OCI-M2 (cell line): Measurements from ENCODE around the gene SNRPA1.
A peak's percentile ranks its signal among the peaks of the same experiment; 100 is the strongest.
"Not testable (repeated sequence)": the region's sequence is repeated elsewhere in the genome, so short reads cannot be mapped to it uniquely, and the experiment has no call there.

Source experiments
- DNase-seq: peaks from one replicate; lab custom pipeline; 2025; ENCODE audit not compliant: unreplicated experiment; lab: John Stamatoyannopoulos, UW

SNRPA1 gene

DNA sequence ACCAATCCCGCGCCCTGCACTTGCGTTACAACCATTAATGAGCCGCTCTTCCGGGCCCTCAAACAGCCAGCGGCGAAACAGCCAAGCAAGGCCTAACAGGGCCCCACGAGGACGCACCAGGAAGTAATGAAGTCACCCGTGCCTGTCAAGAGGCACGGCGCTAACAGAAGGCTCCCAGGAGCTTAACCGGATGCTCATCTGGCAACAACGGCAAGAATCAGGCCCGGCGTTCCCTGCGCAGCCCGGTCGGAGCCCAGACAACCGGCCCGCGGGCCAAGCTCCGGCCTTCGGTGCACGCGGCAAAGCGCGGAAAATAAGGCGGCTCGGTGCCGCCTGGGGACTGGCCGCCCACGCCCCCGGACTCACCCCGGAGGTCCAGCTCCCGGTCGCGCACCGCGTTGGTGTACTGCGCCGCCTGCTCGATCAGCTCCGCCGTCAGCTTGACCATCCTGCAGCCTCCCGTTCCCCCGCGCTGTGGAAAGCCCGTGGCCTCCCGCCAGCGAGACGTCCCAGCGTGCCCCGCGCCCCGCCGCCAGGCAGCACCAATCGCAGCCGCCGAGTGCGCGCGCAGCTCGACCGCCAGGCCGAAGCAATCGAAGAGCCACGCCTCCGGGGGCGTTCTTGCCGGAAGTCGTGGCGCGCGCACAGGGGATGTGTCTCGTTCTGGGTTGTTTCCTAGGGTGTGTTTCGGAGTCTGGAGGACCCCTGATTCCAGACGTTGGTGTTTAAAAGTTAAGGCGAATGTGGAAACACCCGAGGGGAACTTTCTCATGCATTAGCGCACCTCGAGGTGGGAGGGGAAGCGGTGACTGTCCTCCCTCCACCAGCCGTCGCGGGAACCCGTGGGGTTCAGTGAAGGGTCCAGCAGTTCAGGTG is at the start of gene SNRPA1:
Gene SNRPA1, minus strand, starts transcription at position 518 of the 876 bp plus-strand sequence. Its CDS starts 70 bp downstream, at position 448.
- DNase-seq: peak; percentile 22

DNA sequence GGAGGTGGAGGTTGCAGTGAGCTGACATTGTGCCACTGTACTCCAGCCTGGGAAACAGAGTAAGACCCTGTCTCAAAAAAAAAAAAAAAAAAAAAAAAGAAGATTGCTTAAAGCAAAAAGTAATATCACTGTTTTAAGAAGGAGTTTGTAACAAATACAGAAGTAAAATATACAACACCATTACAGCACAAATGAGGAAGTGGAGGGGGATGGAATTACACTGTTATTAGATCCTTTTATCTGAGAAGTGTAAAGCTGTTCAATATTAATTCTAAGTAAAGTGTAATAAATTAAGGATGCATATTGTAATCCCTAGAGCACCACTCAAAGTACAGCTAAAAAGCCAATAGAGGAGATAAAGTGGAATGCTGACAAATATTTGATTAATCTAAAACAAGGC is 47.0 kb upstream of the SNRPA1 start:
- DNase-seq: no peak

DNA sequence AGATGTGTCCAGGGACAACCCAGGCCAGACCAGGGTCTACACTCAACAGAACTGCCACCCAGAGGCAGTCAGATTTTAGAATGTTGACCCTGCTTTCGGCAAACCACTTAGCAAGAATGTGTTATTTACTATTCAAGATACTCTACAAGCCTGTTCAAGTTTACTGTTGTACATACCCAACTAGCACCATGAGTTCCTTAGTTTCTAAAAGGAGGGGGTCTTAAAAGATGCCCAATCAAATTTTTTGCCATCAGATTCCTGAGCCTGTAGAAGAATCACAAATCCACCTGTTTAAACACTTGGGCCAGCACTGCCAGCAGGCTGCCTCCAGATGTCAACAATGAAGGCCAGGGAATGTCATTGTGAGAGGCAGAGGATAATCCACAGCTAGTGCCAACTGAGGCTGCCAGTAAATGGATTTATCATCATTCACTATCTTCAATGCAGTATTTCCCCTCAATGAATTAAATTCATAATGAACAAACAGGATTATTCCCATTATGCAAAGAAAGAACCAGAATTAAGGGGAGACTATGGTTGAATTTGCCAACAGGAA is 43.5 kb upstream of the SNRPA1 start:
- DNase-seq: no peak

DNA sequence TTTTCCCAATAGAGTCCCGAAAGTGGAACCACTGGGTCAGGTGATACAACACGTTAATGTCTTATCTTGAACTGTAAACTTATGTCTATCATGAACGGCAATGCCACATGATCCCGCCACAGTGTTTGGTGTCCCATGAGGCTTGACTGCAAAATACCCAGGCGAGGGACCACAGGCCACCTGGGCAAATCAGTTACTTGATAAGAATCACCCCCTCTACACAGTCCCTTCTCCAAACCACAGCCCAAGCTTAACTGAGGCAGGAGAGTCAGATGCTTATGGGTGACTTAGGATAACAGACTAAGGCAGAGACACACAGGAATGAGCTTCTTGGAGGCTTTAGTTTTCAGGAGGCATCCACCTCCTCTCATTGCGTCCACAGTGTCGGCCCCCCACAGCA is 42.9 kb upstream of the SNRPA1 start:
- no peak for DNase-seq

DNA sequence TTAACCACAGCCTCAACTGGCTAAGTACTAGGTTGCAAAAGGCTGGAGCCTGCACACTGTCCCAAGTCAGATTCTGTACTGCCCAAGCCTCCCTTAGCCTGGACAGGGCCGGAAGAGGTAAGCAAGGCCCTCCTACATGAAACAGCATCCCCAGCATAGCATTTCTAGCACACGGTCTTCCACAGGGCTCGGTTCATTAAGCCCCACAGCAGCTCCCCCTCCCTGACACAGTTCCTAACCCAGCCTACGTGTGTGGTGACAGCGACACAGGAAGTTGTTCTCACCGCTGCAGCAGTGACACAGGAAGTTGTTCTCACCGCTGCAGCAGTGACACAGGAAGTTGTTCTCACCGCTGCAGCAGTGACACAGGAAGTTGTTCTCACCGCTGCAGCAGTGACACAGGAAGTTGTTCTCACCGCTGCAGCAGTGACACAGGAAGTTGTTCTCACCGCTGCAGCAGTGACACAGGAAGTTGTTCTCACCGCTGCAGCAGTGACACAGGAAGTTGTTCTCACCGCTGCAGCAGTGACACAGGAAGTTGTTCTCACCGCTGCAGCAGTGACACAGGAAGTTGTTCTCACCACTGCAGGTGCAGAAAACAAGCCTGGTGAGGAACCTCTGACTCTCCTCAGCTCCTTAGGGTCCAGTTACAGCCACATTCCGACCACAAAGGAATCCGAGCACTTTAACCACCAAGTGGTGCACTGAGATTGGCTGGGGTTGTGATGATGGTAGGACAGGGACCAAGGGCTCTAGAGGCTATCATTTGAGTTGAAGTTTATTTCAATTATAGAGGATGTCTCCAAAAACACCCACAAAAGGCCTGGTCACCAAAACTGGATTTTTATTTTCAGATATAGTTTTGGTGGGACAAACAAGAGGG is 39.1 kb upstream of the SNRPA1 start:
- not testable (repeated sequence) for DNase-seq

DNA sequence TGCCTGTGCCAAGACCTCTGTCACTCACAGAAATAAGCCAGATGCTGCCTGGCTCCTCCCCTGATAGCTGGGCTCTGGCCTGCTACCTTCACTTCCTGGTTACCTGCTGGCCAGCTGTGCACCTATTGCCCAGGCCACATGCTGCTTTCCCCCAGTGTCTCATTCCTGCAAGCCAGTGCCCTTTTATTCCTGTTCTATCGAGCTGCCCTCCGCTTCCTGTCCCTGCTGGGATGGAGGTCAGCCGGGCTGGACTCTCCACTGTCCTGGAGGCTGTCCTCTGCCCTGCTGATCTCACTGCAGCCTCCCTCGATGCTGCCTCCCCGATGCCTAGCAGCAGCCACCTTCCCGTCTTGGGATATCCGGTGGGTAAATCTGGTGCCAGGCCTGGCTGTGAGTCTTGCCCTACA is 37.0 kb upstream of the SNRPA1 start:
- DNase-seq: no peak

DNA sequence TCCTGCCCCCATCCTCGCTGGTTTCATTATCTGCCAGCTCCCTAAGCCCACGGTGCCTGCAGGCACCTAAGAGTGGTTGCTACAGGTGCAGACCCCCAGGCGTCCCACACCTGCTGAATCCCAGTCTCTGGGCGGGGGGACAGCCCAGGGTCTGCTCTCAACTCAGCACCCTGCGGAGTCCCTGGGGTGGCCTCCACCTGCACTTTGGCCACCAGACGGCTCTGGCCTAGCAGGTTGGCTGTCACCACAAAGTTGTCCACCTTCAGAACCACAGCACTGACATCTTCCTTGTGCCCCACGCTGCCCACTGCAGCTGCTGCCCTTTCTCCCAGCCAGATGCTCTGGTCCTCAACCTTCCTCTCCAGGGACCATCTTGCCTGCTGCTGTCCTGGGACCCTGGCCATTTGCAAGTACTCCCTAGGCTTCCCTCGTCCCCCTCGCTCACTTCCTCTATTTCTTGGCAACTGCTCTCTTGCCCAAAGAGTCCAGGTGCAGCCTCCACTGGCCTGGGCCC is 34.9 kb upstream of the SNRPA1 start:
- no peak for DNase-seq

DNA sequence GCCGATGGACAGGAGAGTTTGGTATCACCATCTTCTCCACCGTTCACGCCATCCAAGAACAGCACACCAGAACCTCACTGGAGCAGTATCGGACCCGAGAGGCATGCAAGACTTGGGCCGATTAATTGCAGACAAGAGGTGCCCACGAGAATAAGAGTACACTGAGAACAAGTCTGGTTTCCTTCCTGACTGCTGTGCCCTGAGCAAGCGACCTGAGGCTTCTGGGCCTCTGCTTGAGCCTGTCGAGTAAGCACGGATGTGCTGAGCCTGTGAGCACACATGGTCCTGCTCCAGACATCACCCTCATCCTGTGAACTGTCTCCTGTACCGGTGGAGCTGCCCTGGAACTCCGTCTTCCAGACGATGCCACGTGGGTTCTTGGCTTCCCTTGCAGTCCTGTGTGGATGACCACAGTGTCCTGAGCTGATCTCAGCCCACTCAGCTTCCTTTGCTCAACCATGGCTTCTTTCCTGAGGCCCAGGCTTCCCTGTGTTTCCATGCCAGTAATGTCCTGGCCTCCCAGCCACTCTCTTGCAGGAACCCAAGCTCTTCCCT is 34.3 kb upstream of the SNRPA1 start:
- DNase-seq: no peak

DNA sequence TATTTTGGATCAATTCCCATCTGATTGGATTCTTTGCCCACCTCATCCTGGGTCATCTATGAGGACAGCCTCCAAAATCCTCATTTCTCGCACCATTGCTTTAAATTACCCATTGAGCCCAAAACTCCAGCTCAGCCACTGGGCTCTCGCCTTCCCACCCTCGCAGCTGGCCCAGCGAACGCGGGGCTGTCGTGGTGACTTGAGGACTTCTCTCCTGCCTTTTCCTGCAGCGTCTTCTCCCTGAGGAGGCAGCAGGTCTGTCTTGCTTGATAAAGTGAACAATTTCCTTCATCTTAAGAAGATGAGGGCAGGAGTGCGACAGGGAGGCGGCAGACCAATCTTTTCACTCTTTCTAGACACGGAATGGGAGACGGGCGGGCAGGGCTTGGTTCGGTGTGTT is 33.0 kb upstream of the SNRPA1 start:
- DNase-seq: no peak

DNA sequence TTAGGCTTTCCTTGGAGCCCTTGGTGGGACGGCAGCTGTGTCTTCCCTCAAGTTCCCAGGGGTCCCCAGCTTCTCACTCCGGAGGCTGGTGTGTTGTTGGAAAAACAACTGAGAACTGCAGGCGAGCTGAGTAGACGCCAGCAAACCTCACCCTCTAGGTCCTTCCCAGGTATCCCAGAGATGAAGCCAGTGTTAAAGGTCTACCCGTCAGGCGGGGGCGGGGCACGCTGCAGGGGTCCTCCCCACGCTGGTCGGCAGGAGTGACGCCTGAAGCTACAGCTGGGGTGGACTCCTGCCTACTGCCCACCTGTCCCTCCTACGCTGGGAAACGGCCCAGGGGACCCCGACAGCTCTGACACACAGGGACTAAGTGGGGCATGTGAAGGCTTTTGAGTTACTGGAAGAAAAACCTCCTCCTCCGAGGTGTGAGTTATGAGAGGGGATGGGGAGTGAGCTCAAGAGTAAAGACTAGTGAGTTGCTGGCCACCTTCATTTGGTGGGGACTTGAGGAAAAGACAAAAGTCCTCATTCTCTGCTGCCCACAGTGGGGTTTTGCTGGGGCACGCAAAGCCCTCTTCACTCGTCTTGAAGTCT is 32.2 kb upstream of the SNRPA1 start:
- DNase-seq: no peak

DNA sequence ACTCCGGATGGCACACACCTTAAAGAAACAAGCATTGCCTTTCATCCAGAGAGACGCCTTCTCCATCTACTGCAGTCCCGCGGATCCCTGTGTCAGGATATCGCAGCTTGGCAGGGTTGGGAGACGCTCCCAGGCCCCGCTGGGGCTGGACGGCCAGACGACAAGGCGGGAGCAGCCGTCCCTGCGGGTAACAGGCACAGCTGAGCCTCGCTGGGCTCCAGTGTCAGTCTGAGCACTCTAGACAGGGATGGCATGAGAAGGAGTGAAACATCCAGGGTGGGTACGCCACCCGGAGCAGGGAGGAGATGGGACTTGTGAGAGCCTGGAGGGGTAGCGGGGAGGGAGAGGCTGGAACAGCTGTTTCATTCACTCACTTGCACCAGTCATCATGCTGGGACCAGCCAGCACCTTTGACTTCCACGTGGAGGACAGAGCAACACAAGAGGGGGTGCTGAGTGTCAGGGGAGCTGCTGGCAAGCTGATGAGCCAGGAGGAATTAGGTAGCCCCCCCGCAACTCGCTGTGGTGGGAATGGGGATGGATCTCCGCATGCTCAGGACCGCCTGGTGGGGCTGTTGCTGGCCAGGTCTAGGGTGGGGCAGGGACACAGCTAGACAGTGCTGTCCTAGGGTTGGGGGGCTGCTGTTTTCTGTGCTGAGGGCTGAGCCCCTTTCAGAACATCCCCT is 31.6 kb upstream of the SNRPA1 start:
- DNase-seq: no peak

DNA sequence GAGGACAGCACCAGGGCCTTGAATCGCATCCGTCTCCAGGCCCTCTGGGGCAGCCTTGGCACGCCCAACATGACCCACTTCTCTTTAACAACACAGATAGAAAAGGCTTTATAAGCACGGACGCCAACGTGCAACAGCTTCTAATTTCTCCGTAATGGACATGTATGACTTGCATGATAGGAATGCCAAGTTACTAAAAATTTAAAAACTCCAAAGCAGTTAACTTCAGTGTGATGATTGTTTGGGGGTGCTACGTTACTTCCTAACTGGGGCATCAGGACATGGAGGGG is 30.9 kb upstream of the SNRPA1 start:
- DNase-seq: no peak

DNA sequence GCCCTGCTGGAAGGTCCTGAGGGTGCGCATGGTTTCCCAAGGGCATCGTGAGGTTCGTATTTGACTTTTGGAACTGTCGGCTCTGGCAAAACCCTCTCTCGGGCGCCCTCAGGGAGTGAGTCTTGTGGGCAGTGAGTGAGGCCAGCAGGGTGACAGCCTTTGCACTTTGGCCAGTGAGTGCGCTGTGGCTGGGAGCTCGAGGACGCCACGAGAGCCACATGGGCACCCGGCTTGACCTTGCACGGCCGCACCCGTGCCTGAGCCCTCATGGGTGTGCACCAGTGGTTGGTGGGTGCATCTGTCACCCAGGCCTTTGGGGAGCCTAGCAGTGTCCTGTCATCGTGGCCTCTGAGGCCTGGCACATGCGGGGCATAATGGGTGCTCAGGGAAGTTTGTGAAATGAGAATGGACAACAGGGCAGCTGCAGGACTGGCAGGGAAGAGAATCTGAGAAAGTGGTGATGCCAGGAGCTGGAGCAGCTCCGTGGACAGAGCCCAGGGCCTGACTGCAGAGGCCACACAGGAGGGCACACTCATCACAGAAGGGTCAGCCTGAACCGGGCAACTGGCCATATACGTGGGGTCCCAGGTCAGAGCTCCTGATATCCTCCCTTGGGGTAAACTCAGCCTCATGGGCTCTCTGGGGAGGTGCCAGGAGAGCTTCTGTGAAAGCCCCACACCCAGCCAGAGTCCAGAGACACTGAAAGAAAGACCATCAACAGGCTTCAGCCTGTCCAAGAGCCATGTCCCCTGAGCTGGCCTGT is 30.4 kb upstream of the SNRPA1 start:
- no peak for DNase-seq

DNA sequence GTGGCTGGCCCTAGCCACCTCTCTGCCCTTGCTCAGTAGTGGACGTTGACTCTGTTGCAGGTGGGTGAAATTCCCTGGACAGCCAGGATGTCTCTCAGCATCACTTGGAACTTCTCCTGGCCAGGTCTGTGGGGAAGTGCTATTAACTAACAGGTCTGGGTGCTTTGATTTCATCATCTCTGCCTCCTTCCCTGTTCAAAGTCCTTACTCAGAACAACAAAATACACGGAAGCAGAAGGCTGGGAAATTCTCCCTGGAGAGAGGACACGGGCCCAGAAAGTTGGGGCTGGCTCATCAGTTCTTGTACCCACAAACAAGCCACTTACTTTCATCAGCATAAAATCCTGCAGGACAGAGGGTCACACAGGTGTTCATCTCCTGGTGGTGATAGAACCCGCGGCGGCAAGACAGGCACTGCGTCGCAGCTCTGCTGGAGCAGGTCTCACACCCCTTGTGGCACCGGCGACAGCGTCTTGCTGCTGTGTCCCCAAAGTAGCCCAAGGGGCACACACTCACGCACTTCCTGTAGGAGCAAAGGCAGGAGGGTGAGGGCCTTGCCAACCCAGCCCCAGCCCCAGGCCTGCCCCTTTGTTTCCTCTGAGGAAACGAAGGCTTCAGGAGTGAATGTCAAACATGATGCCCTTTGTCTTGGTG is 29.6 kb upstream of the SNRPA1 start:
- no peak for DNase-seq

DNA sequence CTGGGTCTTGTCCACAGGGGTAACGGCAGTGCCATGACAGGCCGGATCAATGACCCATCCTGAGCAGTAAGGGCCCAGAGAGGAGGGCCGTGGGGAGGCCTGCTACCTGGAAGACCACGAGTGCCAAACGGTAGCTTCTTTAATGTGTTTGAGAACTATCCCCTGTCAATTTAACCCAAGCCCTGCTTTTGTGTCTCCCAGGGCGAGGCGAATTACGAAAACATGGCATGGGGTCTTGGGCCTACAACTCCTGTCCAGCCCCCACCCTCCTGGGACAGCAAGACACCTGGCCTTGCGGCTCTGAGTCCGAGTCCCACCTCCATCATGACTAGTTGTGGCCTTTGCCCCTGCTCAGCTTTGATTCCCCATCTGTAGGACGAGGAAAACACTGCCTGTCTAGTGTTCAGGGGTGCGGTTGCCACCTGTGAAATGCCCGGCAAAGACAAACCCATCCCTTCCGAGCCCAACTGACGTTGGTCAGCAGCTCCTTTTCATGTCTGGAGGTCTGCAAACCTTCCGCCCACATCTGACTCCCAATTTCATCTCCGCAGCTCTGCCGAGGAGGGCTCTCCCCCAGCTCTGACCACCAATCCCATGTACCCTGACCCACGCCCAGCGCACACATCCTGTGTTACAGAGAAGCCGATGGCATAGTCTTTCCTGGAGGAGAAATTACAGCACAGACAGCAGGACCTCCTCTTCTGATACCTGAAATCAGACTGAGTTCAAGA is 28.9 kb upstream of the SNRPA1 start:
- DNase-seq: no peak

DNA sequence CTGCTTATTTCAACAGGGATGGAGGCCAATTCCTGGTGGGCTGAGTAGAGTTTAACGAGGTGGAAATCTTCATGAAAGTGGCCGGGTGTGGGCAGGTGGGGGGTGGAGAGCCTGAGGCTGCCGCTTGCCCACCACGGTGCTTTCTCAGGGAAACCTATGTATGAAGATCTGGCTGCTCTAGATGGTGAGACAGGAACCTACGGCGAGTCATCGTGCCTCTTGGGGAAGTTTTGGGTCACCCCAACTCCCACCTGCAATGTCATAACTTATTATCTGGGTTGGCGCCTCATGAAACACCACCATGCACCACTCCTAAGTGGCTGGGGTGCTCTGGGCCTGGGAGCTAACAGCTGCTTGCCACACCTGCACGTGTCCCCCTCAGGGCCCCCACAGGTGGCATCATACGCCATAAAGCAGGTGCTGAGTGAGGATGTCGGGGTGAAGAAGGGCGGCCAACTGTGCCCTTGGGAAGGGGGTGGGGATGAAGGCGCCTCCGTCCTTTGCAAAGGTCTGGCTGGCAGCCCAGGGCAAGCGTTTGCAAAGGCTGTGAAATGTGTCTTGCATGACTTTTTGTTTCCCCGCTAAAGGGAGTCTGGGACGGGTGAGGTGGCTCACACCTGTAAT is 27.9 kb upstream of the SNRPA1 start:
- DNase-seq: no peak

DNA sequence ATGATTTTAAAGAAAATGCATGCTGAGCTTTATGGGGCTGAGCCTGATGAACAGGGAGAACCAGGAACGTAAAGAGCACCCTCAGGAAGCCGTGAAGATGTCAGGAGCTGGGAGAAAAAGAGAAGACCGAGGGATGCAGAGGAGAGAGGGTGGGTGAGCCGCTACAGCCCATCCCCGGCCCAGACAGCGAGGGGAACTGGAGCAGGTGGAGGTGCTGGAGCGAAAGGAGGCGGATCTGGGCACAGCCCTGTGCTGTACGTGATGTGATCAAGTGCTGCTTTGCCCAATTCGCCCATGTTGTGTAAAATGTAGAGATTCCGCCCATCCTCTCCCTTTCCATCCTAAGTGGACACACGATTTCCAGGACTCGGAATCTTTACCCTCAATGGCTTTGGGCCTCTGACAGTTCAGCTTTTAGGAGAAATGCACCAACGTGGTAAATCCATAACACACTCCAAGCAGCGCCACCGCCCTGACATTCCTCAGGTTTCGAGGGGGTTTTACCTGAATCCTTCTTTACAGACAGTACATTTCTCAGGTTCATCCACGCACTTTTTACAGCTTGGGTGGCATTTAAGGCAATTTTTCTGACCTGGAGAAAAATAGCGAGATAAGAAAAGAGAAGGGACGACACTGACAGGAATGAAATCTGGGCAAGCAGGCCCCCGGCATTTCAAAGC is 27.1 kb upstream of the SNRPA1 start:
- no peak for DNase-seq
